Measurements from ENCODE around the gene ENDOD1. TPM values are rescaled to one million over a fixed set of nuclear protein-coding genes. Genes with fewer than 3 reads are reported as not detected.

The ENDOD1 gene
- total RNA-seq, 1 experiment from 2014 or later = 8.1 TPM

DNA sequence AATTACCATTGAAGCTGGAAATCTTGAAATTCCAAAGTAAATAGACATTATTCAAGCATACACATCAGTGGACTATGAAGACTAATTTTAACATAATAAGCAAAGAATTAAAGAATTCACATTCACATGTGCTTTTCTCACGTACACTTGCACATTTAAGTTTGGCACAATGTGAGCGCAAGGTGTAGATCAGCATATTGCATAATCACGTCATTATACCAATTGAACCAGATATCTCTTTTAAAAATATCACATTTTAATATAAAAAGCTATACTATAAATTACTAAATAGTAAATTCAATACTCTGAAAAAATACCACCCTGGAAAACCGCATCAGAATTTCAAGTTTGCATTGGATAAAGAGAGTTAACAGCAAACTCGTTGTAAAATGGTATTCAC, 80.6 kb downstream of the ENDOD1 start:
- Histone ChIP-seq H3K4me1 (replicated peaks; ENCODE audit: insufficient read depth) (no peaks in the 10 kb centered on the region), H3K27me3 (ENCODE audit: insufficient read depth, low read depth) (no peaks in the 10 kb centered on the region), H3K36me3 (ENCODE audit: low read depth) (no peaks in the 10 kb centered on the region), H3K9me3 (ENCODE audit: insufficient read depth, low read depth) (no peaks in the 10 kb centered on the region), H3F3A (ENCODE audit: insufficient read depth, low read depth) (no peaks in the 10 kb centered on the region), H4K20me1 (ENCODE audit: insufficient read depth) (no peaks in the 10 kb centered on the region), H3K9me2 (ENCODE audit: insufficient read depth) (no peaks in the 10 kb centered on the region), H3K4me3 (no peak overlapping the region), H2AFZ (no peak overlapping the region), H3K27ac (no peak overlapping the region), H3K79me2 (ENCODE audit: low read depth) (no peaks in the 10 kb centered on the region), H3K4me2 (no peak overlapping the region)
- DNase-seq = no peak
- CTCF ChIA-PET = no interaction called here
- intact Hi-C loops (cut with micrococcal nuclease; ENCODE audit: unreplicated experiment) = no loop called here
- no TSS peak for BruUV-seq (replicated peaks)
- POLR2A ChIA-PET (ENCODE audit: unreplicated experiment) = interaction anchor here (0.7 kb wide), 1 partner anchor 9 kb away, joined by 3 read pairs; no protein-coding TSS in a partner anchor
- TF ChIP-seq CTCF (conservative IDR thresholded peaks at IDR 0.05) (no peak), EZH2 (IDR thresholded peaks at IDR 0.05; ENCODE audit: low read depth) (no peak)

DNA sequence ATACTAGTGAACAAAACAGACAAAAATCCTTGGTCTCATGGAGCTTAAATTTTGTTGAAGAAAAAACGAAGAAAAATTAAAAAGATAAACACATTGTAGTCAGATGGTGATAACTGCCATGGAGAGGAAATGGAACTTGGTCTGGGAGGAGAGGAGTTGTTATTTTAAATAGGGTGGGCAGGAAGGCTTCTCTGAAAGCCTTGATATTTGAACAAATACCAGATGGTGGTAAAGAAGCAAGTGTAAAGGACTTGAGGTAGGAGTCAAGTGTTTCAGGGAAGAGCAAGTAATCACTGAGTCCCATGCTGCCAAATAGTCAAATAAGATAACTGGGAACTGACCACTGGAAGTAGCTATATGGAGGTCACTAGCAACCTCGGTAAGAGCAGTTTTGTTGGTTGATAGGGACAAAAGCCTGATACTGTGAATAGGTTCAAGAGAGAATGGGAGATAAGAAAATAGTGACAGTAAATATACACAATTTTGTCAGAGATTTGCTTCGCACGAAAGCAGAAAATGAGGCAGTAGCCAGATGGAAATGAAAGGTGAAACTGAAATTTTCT, 86.3 kb downstream of the ENDOD1 start:
- DNase-seq = no peak
- no TSS peak for BruUV-seq (replicated peaks)
- POLR2A ChIA-PET (ENCODE audit: unreplicated experiment) = no interaction called here

More for the DNA sequence above, 86.3 kb downstream of the ENDOD1 start:
- intact Hi-C loops (cut with micrococcal nuclease; ENCODE audit: unreplicated experiment) = no loop called here
- Histone ChIP-seq H4K20me1 (ENCODE audit: insufficient read depth) (0 out of 2 replicates have a peak, but pooled peaks cover 1% of the 10 kb centered on the region), H3F3A (ENCODE audit: insufficient read depth, low read depth) (no peaks in the 10 kb centered on the region), H3K9me2 (ENCODE audit: insufficient read depth) (no peaks in the 10 kb centered on the region), H3K27me3 (ENCODE audit: insufficient read depth, low read depth) (no peaks in the 10 kb centered on the region), H2AFZ (no peak overlapping the region), H3K4me1 (replicated peaks; ENCODE audit: insufficient read depth) (no peaks in the 10 kb centered on the region), H3K4me2 (no peak overlapping the region), H3K4me3 (no peak overlapping the region), H3K79me2 (ENCODE audit: low read depth) (no peaks in the 10 kb centered on the region), H3K27ac (no peak overlapping the region), H3K9me3 (ENCODE audit: insufficient read depth, low read depth) (no peaks in the 10 kb centered on the region), H3K36me3 (ENCODE audit: low read depth) (no peaks in the 10 kb centered on the region)
- CTCF ChIA-PET = no interaction called here
- no peak for TF ChIP-seq CTCF (conservative IDR thresholded peaks at IDR 0.05)
- no peak for TF ChIP-seq EZH2 (IDR thresholded peaks at IDR 0.05; ENCODE audit: low read depth)

Other genes starting within 250 kb of the ENDOD1 start
- 50.9 and 54.2 TPM in 2 replicates for gene CWC15, start 116.3 kb upstream of the ENDOD1 start, total RNA-seq (2021)
- gene KDM4D, start 116.1 kb upstream of the ENDOD1 start, total RNA-seq (2021) = 0.85 and 1.1 TPM in 2 replicates
- not detected in 2 replicates for gene KDM4E, start 64.6 kb upstream of the ENDOD1 start, total RNA-seq (2021)
- not detected in 2 replicates for gene KDM4F, start 40.4 kb upstream of the ENDOD1 start, total RNA-seq (2021)
- gene SRSF8, start 22.9 kb upstream of the ENDOD1 start, total RNA-seq (2021) = 22.9 and 24.2 TPM in 2 replicates
- 0.45 and 0.85 TPM in 2 replicates for gene SESN3, start 141.4 kb downstream of the ENDOD1 start, total RNA-seq (2021)

Measured in PC-9 (cell line).